Stimulated activated CD8-positive, alpha-beta memory T cell treated with anti-CD3 and anti-CD28 coated beads, Interleukin-15, amount 100 ng/mL, for 24 hours (primary cell): ENCODE measurements around the gene GPC6.

ENCODE experiments used
- DNase-seq: peaks from one replicate; pipeline ENCODE4 v3.0.0-alpha.2; 2020; ENCODE audit warnings: low read depth

The GPC6 gene

DNA sequence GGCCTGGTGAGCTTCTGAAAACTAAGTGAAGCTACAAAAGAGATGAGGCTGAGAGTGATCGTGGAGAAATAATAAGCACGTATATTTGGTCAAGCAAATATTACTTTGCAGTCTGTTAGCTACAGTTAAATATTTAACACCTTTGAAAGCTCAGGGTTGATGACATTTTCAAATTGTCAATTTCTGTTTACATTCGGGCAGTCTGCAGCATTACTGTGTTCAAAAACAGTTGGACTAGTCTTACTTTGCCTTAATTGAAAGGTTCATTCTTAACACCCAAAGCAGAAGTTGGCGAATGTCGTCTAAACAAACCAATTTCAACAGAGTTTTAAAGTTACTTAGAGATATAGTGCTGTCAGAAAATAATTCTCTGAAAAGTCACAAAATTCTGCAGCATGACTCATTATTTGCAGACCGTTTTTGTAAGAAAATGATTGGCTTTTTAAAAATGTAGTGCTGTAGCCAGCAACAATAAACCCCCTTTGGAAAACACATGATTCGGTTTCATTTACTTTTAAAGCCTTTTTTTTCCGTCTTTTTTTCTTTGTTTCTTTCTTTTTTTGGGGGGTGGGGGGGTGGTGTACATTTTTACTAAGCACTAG, 549.0 kb downstream of the GPC6 start:
- no peak for DNase-seq

DNA sequence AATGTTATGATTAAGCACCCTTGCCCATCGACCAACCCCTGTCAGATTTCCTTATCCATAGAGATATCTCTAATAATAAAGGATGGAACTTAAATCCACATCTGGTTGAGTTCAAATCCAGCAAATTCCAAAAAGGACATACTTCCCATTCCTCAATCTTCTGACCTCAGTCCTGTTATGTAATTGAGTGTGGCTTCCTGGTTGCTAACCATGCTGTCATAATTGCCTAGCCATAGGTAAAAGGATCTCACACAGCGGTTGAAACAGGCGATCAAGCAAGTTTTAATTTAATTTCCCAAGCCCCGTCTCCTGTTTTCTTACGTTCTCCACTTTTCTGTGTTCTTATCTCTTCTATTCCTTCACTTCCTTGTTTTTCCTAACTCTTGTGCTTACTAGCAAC, 550.3 kb downstream of the GPC6 start:
- no peak for DNase-seq

DNA sequence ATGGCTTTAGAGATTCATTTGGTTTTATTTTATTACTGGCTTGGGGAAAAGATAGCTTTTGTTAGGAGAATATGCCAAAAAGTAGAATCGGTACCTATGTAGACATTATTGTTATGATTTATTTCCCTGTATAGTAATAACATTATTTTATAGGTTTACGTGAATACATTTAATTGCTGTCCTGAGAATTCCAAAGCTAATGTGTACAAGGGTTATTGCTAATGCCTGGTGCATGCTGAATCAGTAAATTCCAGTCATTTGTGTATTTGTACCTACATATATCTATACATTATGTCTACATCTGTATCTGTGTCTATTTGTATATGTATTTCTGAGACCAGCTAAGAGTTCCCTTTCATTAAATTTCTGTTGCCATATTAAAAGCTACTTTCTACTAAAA, 550.9 kb downstream of the GPC6 start:
- DNase-seq = no peak

DNA sequence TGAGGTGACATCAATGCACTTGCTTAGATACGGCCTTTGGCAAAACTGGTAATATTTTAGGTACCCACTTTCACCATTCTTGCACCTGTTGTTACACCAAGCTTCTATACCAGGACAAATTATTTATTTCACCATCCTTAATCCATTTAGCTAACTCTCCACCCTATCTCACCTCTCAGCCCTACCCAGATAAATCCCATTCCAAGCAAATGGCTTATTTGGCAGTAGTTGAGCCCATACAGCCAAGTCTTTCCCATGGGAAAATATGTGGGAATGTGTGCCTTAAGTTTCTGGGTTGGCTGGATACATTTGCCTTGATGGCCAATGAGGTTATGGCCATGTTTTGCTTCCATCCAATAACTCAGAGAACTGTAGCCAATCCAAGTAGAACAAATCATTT, 551.9 kb downstream of the GPC6 start:
- DNase-seq = no peak

DNA sequence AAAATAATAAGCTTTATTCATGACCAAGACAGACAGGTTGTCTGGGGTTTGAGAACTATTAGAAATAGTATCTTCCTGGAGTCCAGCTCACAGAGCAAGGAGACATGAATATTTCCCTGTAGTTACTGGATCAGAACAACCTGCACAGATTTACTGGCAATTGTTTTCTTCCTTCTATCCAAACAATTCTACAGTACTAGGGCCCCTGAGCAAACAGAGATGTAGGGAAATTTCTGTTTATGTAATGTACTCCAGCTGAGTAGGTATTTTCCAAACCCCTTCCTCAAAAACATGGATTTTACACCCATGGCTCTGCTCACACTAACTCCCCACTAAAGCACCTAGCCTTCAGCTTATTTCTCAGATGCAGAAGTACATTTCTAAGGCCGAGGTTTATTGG, 557.6 kb downstream of the GPC6 start:
- DNase-seq = no peak

DNA sequence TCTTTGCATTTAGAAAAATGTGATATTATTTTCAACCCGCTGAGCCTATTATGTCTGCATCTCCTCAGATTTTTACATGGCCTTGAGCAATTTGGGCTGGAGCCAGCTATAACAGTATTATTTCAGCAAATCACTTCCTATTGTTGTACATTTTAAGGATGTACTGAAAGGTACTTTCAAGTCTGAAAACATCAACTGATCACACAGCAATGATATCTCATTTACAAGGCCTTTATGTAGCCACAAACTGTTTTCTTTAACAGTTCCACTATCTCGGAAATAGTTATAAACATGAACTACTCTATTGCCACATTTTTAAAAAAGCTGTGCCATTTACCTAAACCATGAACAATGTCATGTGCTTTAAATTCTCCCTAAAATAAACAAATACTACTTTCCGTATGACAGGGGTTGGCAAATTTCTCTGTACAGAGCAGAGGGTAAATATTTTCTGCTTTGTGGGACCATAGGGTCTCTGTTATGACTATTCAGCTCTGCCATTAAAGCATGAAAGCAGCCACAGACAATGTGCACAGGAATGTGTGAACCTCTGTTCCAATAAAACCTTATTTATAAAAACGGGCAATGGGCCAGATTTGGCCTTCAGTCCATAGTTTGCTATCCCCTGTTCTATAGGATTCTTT, 560.4 kb downstream of the GPC6 start:
- no peak for DNase-seq

DNA sequence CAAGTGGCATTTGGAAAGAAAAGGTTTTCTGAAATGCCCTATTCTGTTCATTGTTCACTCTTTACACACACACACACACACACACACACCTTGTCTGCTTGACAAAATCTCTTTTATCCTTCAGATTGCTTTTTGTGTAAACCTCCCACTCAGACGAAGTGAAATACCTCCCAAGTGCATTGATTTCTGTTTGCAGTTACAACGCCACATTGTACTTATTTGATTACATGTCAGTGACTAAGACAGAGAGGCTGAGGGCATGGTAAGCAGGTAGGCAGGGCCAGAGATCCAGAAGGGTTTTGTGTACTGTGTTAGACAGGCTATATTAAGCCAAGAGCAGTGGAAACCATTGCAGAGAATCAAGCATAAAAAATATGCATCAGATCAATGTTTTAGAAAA, 561.8 kb downstream of the GPC6 start:
- no peak for DNase-seq

DNA sequence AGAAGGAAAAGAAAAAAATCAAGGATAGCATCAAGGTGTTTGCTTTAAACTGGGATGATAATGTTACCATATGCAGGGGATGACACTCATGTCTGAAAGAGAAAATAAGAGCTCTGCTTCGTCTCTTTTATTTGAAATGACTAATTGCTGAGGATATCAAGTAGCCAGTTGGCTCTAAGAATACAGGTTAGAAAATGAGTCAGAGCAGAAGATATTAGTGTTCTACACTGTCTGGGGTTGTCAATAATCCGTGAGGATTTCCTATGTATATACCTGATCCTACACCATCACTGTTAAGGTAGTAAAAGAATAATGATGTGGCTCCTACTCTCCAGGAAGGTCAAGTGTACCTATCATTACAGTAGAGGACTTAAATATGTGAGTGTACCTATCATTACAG, 562.5 kb downstream of the GPC6 start:
- no peak for DNase-seq

DNA sequence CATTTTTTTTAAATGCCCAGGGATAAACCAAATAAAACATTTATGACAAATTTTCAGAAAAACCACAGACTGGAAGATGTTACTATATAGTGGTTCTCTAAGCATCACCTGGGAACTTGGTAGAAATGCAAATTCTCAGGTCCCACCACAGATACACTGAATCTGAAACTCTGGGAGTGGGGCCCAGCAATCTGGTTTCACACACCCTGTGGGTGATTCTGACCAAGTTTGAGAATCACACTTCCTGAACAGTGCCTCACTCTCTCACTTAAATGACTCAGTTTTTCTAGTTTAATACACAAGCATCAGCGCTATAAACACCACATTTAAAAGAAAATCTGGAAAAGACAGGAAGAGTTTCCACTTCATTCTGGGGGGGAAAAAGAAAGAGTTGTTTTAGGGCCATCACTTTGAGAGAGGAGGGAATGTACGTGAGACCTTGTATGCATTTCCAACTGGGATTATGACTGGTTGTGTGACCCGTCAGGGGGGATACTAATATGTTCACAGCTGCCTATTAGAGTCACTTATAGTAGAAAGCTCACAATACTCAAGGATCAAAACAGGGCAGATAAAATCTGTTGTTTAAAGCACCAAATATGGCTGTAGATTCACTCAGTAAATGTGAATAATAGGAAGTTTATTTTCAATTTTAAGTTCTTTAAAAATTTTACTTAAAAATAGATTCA, 567.7 kb downstream of the GPC6 start:
- DNase-seq = peak; percentile 1

DNA sequence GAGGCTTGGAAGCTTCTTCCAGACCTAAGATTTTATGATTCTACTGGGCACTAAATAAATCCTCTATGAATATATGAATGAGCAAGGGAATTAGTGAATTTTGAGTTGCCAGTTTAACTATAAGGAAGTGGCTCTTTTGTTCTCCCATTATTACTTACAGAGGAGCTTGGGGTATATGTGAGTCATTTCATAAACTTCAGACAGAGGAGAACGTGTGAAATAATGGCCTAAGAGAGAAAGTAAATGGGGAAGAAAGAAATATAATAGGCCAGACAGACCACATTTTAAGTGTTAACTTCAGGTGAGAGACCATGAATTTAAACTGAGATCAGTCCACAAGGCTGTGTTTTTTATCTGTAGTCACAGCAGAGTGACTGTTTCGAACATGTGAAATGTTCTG, 570.9 kb downstream of the GPC6 start:
- no peak for DNase-seq

DNA sequence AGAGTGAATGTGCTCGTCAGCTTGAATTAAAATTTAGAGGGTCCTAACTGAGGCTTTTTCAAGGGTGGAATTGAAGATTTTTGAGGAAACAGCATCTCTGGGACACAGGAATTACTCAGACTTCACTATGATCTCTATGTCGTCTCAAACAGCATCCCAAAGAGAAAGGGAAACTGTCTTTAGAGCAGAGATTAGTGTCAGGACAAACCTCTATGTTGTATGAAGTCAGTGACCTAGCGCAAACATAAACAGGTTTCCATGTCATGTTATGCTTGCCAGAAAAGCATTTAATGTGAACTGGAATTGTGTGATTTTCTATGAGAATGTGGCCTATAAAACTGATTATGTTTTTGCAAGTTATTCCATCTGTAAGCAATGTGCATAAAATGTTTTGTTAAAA, 573.7 kb downstream of the GPC6 start:
- DNase-seq = no peak

DNA sequence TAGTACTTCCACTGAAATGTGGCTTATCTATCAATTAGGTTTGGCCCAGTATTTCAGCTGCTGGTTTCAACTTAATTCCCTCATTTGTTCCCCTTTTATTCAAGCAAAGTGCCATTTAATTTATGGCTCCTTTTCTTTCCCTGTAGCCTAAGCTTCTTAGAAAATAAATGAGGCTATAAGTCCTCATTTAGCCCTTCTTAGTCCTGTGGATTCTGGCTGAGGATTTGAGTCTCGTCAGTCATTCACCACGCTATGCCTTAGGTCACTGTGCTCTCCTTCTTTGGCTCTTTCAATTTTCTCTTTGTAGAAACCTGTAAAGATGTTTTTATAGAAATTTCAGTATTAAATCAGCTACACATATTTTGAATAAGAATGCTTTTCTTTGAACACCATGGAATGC, 579.1 kb downstream of the GPC6 start:
- no peak for DNase-seq

DNA sequence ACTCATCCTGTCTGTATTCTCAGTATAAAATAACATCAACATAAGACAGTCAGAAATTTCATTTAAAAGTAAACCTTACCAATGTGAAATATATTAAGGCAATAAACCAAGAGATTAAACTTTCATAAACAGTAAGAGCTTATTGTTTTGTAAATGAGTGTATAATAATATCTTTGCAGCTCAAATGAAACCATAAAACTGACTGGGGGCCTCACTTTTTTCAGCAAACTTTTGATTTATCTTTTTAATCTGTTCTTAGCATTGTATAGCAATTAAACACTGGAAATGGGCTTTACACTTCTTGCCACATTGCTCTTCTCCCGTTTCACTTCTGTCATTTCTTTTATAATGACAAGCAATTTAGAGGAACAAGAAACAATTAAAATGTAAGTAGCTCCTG, 580.3 kb downstream of the GPC6 start:
- DNase-seq = no peak

DNA sequence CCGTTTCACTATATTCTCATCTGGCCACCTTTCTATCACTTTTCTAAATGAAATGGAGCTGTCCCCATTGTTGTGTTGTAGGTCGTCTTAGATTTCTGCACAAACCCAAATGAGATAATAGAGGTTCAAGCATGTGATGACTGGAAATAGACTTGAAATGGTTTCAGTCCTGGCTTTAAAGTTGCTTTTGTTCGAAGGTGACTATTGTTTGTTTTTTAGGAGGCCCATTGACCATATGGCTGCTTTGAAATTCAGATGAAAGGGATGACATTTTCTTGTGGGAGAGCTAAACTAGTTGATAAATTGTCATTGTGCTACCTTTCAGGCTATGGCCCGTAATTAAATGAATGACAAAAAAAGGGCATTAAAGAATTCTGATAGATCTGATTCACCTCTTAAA, 583.7 kb downstream of the GPC6 start:
- DNase-seq = no peak

DNA sequence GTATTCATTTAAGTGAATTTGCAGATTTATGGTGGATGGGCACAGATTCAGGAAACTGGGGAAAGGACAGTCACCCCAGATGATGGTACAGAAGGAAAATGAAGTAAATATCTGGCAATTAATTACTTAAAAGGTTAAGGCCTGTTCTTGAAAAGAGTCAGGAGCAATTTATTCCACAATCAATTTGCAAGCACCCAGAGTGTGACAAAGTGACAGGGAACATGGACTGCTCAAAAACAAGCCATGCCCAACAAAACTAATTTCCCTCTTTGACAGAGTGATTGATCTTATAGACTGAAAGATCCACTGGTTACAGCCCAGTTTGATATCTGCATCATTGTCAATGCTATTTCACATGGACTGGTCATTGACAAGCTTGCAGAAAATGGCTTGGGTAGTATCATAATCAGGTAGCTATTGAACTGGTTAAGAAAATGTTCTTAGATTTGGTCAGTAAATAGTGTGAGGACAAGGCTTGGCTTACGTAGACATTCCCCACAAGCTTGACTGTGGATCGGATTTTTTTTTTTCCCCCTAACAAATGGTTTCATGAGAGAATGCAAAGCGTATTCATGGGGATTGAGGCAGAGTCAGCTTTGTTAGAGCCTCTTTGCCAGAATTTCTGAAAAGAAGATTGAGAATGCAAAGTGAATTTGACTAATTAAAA, 584.6 kb downstream of the GPC6 start:
- DNase-seq = no peak

DNA sequence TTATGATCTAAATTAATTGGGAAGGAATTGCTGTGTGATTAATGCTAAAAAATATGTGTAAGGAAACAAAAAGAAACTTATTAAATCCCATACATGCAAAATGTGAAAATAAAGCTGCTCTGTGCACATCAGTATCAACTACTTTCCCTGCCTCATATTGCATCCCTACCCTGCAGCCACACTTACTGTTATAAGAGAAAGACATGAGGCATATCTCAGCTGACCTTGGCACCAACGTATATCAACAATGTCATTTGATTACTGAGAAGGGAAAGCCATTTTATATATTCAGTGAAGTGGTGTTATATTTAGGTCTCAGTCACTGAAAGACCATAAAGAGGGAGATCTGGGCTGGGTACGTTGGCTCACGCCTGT, 585.1 kb downstream of the GPC6 start:
- DNase-seq = no peak

DNA sequence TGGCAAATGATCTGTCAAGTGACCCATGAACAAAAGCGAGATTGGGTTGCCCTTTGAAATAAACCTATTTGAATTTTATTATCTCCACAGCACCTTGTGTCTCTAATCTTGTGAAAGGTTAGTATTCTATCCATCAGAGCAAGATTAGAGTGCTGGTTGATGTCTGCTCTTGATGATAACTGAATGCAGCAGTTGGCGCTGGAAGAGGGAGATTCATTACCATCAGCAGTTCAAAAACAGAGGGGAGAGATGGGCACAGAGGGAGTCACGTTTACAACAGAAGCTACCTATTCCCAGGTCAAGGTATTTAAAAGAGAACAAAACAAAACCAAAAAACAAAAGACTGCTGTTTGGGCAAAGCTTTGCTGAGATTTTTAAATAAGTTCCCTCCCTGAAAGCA, 588.1 kb downstream of the GPC6 start:
- DNase-seq = no peak

DNA sequence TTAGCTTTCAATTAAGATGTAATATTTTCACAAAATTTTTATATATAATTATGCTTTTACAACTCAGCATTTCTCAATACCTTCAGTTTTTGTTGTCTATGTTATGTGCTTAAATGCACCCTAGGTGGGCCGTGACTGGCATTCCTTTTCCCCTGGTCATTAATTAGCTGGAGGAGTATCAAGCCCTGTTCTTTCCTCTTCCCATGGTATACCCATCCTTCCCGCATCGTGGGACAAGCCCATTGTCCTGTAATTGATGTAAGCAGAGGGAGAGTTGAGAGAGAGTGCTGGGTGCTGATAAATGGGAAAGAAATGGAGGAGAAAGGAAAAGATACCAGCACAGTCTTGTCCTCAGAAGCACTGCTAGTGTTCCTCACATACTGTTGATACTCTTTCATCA, 591.7 kb downstream of the GPC6 start:
- DNase-seq = no peak

DNA sequence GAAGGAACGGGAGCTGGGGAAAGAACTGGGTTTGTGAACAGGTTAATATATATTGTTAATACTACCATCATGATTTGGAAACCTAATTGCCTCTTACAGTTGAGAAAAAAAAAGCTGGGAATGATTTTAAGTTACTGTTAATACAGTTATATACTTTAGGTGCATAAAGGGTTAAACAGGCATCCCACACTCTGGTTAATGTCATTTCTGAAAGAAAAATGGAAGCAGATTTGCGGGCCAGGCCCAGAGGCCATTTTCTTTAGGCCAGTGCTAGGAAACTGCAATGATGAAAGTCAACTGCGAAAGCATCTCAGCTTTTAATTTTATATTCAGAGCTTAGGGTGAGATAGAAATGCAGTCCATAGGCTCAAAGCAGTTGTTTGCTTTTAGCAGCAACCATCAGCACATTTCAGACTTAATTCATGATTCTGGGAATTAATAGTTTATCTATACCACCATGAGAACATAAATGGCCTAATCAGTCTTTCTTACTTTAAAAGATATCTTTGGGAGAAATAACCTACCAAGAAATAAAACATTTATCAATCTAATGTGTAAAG, 592.8 kb downstream of the GPC6 start:
- DNase-seq = no peak

DNA sequence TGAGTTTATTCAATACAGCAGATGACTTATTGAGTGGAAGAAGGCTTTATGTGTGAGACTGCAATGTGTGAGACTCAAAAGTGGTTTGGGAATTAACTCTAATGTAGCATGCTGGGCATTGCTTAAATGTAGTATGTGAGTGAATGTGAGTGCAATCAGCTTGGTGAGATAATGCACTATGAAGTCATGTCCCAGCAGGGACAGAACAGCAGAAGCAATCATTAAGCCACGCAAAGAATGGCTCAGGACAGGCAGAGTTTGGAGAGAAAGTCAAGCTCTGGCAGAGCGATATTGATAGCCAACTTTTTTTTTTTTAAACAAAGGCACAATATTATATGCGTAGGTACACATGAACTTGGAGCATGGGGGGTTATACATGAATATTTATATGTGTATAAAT, 597.7 kb downstream of the GPC6 start:
- DNase-seq = no peak

DNA sequence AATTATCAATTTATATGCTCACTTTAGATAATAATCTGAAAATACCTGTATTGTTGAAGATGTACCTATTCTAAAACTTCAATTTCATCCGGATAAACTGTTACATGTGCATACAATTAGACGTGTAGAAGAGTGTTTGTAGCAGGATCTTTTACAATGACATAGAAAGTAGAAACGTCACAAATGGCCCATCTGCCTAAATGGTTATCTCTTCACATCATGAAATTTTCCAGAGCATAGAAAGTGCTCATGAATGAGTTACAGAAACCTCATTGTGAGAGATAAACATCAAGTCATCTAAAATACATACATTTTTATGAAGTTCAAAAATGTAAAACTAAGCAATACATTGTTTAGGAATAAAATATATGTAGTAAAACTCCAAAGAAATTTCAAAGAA, 607.4 kb downstream of the GPC6 start:
- DNase-seq = no peak

DNA sequence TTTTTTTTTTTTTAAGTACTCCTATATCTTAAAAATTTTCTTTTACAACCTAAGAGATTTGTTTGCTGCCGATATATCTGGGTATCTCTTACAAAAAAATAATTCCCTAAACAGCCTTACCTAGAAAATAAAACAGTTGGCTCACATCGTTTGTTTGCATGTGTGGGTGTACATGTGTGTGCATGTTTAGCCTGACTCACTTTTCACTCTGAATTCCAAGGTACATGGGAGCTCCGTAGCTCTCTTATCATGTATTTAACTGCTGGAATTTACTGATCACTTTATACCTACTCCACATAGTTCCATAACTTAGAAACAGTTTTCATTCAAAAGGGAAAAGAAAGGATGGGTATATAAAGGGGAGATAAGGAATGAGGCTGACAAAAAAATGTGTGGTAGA, 616.5 kb downstream of the GPC6 start:
- DNase-seq = no peak

DNA sequence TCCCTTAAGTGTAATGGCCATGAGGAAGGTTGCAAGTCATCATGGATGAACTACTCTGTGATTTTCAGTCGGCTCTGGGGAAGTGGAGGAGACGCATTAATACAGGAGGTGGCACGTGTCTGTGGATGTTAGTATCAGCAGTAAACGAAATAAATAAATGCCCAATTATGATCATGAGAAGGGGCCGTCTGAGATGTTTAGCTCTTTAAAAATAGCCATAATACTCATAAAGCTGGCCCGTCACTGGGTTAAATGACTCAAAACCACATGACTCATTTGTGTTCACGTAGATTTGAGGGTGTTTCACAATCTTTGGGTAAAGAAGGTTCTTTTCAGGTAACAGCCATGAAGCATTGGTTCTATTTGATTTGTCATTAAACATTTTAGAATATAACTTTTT, 620.6 kb downstream of the GPC6 start:
- no peak for DNase-seq
